ENCODE measurements around the gene TMEM40.
"Not testable (repeated sequence)": the region's sequence is repeated elsewhere in the genome, so short reads cannot be mapped to it uniquely, and the experiment has no call there.

The TMEM40 gene

DNA sequence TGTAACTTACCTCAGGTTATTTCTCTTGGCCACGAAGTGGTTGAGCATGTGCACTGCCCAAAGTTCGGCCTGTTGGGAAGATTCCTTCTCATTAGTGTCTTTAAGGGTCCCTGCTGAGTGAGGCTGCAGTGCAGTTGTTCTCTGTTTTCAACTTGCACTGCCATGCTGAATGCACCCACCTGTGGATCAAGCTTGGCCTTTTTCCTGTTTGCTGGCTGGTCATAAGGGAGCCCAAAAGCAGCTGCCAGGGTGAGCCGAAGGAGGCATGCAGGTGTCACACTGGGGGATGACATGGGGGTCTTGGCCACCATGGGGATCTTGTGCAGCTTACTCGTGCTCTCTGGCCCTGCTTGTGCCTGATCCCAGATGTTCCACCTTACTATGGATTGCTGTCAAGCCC lies 49.0 kb downstream of the TMEM40 start:
- no peak for DNase-seq

DNA sequence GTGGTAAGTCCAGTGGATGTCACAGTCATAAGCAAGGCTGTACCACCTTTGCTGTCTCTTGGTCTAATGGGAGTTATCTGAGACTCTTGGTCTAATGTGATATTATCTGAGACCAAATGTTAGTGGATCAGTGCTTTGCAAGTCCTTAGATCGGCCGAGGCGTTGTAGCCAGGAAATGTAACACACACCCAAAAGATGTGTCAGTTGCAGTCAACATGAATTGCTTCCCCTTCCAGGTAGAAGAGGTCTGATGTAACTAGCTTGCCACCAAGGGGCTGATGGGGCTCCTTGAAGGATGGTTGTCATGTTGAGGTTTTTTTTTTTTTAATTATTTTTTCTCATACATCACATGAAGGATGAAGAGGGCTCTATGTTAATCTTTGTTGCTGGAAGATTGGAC lies 49.7 kb downstream of the TMEM40 start:
- DNase-seq: no peak

DNA sequence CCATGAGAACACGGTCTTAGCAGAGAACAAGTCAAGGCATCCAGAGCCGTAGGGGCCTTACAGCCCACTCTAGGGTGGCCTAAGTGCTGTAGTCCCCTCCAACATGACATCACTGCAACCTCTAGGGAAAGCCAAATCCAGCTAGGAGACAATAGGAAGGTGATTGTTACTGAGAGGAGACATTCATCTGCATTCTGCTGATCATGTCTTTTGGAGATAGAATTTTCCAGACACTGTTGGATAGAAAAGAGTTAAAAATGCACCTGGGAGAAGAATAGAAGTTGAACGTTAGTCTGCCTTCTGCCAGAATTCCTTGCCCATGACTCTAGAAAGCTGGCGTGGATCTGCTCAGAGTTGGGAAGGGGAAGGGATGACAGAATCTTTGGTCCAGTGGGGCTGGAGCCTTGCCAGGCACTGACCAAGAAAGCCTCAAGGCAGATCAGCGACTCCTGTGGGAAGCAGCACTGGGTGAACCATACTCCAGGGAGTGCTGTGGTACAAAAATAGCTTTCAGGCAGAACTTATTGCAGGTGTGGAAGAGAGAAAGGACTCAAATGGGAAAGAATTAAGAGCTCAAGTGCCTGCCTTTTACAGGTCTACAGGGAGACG lies 50.4 kb downstream of the TMEM40 start:
- no peak for DNase-seq

DNA sequence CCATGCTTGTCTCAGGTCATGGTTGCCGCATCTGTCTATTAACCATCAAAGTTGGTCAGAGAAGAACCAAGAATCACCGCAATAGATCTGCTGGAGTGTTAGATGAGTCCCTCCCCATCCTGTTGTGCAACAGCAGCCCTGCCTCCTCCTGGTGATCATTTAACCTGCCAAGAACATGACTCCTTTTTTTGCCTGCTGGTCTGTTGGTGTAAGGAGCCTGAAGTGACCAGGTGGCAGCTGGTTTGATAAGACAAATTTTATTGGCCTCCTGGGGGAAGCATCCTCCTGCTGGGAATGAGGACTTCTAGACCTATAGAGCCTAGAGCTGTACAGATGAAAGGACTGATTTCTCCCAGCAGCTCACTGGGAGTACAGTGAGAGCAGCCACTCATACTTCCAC lies 51.6 kb downstream of the TMEM40 start:
- DNase-seq: no peak

DNA sequence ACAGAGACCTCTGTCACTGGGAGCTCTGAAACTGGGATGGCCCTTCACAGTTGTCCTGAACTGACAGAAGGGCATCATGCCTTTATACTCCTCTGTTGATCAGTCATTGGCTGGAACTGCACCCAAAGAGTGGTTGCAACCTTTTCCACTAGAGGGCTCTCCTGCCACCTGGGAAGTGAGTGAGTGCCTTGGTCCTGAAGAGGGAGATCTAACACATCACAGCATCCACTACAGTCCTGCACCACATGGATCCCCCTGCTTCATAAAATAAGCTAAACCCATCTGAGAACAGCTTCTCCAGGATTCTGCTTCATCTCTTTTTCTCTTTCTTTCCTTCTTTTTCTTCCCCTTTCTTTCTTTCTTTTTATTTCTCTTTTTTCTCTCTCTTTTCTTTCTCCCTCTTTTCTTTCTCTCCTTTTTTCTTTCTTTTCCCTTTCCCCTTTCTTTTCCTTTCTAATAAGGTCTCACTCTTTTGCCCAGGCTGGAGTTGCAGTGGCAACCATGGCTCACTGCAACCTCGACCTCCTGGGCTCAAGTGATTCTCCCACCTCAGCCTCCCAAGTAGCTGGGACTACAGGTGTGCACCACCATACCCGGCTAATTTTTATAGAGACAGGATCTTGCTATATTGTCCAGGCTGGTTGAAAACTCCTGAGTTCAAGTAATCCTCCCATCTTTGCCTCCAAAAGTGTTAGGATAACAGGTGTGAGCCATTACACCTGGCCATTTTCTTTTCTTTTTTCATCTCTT lies 52.4 kb downstream of the TMEM40 start:
- peak; percentile 49 for DNase-seq

DNA sequence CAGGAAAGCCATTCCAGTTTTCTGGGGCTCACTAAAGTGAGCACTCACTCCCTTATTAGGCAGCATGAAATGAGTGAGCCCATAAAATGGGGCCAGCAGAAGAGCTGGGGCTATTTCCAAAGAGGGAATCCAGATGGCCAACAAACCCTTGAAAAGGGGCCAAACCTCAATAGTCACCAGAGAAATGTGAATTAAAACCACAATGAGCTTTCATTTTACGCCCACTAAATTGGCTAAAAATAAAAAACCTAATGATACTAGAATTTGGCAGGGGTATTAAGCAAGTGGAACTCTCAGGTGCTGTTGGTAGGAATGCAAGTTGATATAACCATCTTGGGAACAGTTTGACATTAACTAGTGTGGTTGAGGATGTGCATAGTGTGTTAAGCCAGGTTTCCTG lies 53.1 kb downstream of the TMEM40 start:
- no peak for DNase-seq

DNA sequence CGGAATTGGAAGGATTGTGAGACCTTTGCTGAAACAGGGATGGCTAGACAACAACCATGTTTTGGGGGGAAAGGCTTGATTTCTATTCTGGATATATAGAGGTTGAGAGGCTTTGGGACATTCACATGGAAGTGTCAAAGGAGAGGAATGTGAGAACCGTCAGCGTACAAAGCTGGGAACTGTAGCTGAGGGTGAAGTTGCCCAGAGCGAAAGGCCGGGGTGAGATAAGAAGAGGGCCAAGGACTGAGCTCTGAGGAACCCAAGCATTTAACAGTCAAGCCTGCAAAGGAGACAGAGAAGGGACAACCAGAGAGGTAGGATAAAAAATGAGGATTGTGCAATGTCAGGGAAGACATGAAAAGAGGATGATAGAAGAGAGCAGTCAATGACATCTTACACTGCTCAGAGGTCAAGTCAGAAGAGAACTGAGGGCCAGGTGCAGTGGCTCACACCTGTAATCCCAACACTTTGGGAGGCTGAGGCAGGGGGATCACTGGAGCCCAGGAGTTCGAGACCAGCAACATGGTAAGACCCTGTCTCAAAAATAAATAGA lies 53.6 kb downstream of the TMEM40 start:
- DNase-seq: no peak

DNA sequence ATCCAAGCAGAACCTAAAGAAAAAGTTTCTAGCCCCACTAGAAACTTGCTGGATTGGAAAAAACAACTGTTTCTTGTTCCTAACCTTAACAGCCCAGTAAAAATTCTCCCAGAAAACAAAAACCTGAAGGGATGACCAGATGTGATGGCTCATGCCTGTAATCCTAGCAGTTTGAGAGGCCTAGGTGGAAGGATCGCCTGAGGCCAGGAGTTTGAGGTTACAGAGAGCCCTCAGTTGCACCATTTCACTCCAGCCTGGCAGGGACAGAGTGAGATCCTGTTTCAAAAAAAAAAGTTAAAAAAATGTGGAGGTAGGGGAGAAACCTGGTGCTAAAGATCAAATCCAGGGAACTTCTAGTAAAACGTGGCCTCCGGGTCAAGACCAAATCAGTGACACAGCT lies 56.6 kb downstream of the TMEM40 start:
- DNase-seq: no peak

DNA sequence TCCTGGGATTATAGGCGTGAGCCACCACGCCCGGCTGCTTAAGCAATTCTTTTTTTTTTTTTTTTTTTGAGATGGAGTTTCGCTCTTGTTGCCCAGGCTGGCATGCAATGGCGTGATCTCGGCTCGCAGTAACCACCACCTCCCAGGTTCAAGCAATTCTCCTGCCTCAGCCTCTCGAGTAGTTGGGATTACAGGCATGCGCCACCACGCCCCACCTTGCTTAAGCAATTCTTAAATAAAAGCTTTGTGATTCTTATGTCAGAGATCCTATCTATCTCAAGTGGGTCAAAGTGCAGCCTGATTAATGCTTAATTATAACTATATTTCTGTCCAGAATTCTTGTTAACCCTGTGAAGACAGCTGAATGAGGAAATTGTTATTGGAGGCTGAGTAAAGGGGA lies 57.5 kb downstream of the TMEM40 start:
- not testable (repeated sequence) for DNase-seq

DNA sequence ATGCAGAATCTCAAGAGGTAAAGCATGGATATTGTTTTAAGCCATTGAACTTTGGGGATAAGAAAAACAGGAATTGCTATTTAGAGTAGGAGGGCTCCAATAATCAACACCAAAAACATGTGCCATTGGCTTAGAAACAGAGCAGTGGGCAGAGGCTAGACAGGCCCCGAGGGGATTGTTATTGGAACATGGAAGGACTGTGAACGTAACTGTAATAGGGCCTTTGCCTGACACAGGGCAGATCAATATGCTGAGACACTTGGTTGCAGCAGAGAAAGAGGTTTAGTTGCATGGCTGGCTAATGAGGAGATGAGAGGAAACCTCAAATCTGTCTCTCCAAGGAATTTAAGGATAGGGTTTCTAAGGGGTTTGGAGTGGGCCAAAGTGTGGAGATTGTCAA lies 58.3 kb downstream of the TMEM40 start:
- DNase-seq: no peak

DNA sequence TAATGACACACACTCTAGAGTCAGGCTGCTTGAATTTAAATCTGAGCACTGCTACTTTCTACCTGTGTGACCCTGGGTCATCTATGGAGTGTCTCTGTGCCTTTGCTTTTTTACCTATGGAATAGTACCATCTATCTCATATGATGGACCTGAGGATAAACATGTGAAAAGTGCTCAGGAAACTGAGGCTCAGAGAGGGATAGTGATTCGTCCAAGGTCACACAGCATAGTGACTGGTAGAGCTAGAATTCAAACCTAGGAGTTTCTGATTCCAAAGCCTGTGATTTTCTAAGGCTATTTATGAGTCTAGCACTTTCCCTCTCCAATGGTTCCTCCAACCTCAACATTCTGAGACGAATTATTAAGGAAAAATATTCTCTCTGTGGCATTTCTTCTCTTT lies 63.1 kb downstream of the TMEM40 start:
- no peak for DNase-seq

DNA sequence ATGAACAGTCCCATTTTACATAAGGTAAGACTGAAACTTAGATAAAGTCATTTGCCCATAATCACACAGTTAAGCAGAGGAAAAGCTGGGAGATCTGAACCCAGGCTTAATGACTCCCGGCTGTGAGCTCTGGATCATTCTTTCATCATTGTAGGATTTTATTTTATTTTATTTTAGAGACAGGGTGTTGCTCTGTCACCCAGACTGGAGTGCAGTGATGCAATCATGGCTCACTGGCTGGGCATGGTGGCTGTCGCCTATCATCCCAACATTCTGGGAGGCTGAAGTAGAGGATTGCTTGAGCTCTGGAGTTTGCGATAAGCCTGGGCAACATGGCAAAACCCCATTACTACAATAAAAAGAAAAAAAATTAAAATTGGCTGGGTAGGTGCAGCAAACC lies 63.9 kb downstream of the TMEM40 start:
- no peak for DNase-seq

DNA sequence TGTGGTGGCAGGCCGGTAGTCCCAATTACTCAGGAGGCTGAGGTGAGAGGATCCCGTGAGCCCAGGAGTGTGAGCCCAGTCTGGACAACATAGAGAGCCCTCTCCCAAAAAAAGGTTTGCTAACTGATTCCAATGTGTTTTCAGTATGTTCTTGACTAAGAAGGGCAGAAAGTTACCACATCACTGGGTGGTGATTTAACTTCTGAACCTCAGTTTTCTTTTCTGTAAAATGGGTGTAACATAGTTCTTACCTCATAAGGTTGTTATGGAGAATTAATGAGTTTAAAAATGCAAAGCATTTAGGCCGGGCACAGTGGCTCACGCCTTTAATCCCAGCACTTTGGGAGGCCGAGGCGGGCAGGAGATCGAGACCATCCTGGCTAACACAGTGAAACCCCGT lies 66.6 kb downstream of the TMEM40 start:
- no peak for DNase-seq

DNA sequence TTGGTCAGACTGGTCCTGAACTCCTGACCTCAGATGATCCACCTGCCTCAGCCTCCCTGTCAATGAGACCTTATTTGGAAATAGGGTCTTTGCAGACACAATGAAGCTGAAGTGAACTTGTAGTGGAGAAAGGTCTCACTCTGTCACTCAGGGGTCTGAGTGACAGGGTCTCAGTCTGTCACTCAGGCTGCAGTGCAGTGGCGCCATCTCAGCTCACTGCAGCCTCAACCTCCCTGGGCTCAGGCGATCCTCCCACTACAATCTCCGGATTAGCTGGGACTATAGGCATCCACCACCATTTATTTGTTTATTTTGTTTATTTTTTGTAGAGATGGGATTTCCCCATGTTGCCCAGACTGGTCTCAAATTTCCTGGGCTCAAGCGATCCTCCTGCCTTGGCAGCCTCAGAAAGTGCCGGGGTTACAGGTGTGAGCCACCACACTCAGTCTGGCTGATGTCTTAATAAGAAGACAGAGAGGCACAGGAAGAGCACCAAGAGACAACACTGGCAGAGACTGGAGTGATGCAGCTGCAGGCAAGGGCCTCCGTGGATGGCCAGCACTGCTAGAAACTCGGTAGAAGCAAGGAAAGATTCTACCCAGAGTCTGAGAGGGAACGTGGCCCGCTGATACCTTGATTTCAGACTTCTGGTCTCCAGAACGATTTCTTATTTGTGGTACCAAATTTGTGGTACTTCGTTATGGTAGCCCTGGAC lies 68.9 kb downstream of the TMEM40 start:
- no peak for DNase-seq

DNA sequence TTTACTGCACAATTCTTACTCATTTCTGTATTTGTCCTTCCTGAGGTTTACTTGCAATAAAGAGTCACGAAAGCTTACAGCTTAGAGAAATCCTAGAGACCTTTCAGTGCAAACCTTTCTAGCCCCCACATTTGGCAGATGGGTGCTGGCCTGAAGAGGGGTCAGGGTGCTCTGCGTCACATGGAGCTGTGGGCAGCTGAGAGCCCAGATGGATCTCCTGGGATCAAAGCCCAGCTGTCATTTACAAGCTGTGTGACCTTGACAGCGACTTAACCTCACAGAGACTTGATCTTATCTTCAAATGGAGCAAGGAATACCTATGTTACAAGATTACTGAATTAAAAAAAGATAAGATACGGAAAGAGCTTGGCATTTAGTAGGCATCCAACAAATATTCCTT lies 71.1 kb downstream of the TMEM40 start:
- DNase-seq: no peak

DNA sequence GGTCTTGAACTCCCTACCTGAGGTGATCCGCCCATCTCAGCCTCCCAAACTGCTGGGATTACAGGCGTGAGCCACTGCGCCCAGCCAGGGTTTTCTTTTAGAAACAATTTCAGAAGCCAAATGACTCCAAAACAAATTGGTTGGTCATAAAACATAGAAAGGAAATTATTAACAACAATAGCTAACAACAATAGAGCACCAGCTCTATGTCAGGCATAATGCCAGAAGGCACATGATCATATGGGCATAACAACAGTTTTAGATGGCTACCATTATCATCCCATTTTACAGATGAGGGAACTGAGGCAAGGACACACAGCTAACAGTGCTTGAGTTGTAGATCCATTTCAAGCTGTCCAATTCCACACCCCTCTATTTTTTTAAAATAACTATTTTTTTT lies 73.0 kb downstream of the TMEM40 start:
- no peak for DNase-seq
